SK-N-SH (cell line): Measurements from ENCODE around the gene IRAK3. TPM values are rescaled to one million over a fixed set of nuclear protein-coding genes. Genes with fewer than 3 reads are reported as not detected.

Experiments used
- CTCF ChIA-PET: fragments of 300-600, 350-600 bp; formaldehyde crosslinking; extraction: SDS; loops from one replicate; lab custom pipeline; 2021; lab: Yijun Ruan, JAX
- POLR2A ChIA-PET: fragments of 350-600 bp; sonication (Branson Sonifier 250); formaldehyde crosslinking; extraction: SDS; loops from one replicate; lab custom pipeline; 2020; ENCODE audit warnings: antibody characterized with exemption, inconsistent platforms; lab: Yijun Ruan, JAX
- DNase-seq: peaks from one replicate; pipeline ENCODE4 v3.0.0; 2012
- H2AFZ ChIP-seq: fragments of 200-600 bp; sonication (generic); 2 replicates; pipeline ENCODE4 v1.8.1; 2016; ENCODE audit warnings: antibody characterized with exemption, mild to moderate bottlenecking, low read depth
- H3F3A ChIP-seq: fragments of 200-600 bp; sonication (generic); replicated peaks from 2 replicates; pipeline ENCODE3; 2016; ENCODE audit warnings: antibody characterized with exemption, mild to moderate bottlenecking; ENCODE audit not compliant: insufficient read depth
- H3K27ac ChIP-seq, 2 experiments: fragments of 200-500 bp in 1 of 2; fragments of 200-600 bp in 1 of 2; sonication (Bioruptor generic) in 1 of 2; sonication (generic), shearing (Covaris generic) in 1 of 2; 2 replicates each; pipeline versions ENCODE4 v1.5.1 to v1.6.1; 2014 to 2016; ENCODE audit warnings: low read depth in 2 of 2, inconsistent platforms in 1 of 2, low read length in 1 of 2, mild to moderate bottlenecking in 1 of 2, mixed read lengths in 1 of 2
- H3K27me3 ChIP-seq: fragments of 200-600 bp; sonication (generic), shearing (Covaris generic); 2 replicates; pipeline ENCODE4 v1.6.1; 2016; ENCODE audit warnings: mixed run types; ENCODE audit not compliant: insufficient read depth
- H3K36me3 ChIP-seq, 2 experiments: fragments of 200-500 bp in 1 of 2; fragments of 200-600 bp in 1 of 2; sonication (Bioruptor generic) in 1 of 2; sonication (generic) in 1 of 2; replicated peaks in 1 of 2; 2 replicates each; pipeline versions ENCODE3 to v1.5.1; 2014 to 2016; ENCODE audit warnings: low read length in 1 of 2, mild to moderate bottlenecking in 1 of 2; ENCODE audit not compliant: insufficient read depth in 2 of 2, control insufficient read depth in 1 of 2
- H3K4me1 ChIP-seq, 2 experiments: fragments of 200-500 bp in 1 of 2; fragments of 200-600 bp in 1 of 2; sonication (Bioruptor generic) in 1 of 2; sonication (generic), shearing (Covaris generic) in 1 of 2; 2 replicates each; pipeline versions ENCODE4 v1.5.1 to v1.6.1; 2014 to 2016; ENCODE audit warnings: low read depth in 1 of 2, low read length in 1 of 2, mixed run types in 1 of 2; ENCODE audit not compliant: insufficient read depth in 2 of 2, control insufficient read depth in 1 of 2
- H3K4me2 ChIP-seq: fragments of 200-600 bp; sonication (generic), shearing (Covaris generic); 2 replicates; pipeline ENCODE4 v1.6.1; 2017; ENCODE audit warnings: mixed run types
- H3K4me3 ChIP-seq, 2 experiments: fragments of 200-500 bp in 1 of 2; fragments of 200-600 bp in 1 of 2; sonication (Bioruptor generic) in 1 of 2; sonication (generic), shearing (Covaris generic) in 1 of 2; 2 replicates each; pipeline versions ENCODE4 v1.5.1 to v1.8.1; 2014 to 2016; ENCODE audit warnings: low read depth in 2 of 2, inconsistent platforms in 1 of 2, low read length in 1 of 2, mild to moderate bottlenecking in 1 of 2, mixed read lengths in 1 of 2, moderate library complexity in 1 of 2
- H3K79me2 ChIP-seq: fragments of 200-600 bp; sonication (generic); 2 replicates; pipeline ENCODE4 v1.8.1; 2017; ENCODE audit warnings: mild to moderate bottlenecking; ENCODE audit not compliant: insufficient read depth
- H3K9ac ChIP-seq: fragments of 200-600 bp; sonication (generic); 2 replicates; pipeline ENCODE4 v1.6.1; 2017; ENCODE audit warnings: mixed run types
- H3K9me2 ChIP-seq: fragments of 200-600 bp; sonication (generic); 2 replicates; pipeline ENCODE4 v1.6.1; 2017; ENCODE audit warnings: mixed run types
- H3K9me3 ChIP-seq: fragments of 200-600 bp; sonication (generic); 2 replicates; pipeline ENCODE4 v1.6.1; 2017; ENCODE audit warnings: mixed run types, mild to moderate bottlenecking, moderate library complexity
- H4K20me1 ChIP-seq: fragments of 200-600 bp; sonication (generic); 2 replicates; pipeline ENCODE4 v1.6.1; 2017; ENCODE audit warnings: mild to moderate bottlenecking, mixed run types; ENCODE audit not compliant: insufficient read depth
- CHD2 ChIP-seq: fragments of 150-350 bp; IDR thresholded peaks from 2 replicates; pipeline ENCODE4 v1.6.1; 2018; ENCODE audit warnings: low read length; ENCODE audit not compliant: partially characterized antibody
- FOSL2 ChIP-seq: IDR thresholded peaks from 2 replicates; pipeline ENCODE4 v1.4.0; 2012; ENCODE audit warnings: low read depth, mild to moderate bottlenecking, moderate library complexity, borderline replicate concordance
- FOXM1 ChIP-seq: IDR thresholded peaks from 2 replicates; pipeline ENCODE4 v1.4.0; 2012; ENCODE audit warnings: low read depth, mild to moderate bottlenecking
- IRF3 ChIP-seq: fragments of 150-350 bp; IDR thresholded peaks from 2 replicates; pipeline ENCODE4 v1.6.1; 2016; ENCODE audit warnings: mild to moderate bottlenecking, low read depth, low read length
- JUND ChIP-seq: IDR thresholded peaks from 2 replicates; pipeline ENCODE4 v1.4.0; 2012
- MAX ChIP-seq: IDR thresholded peaks from 2 replicates; pipeline ENCODE4 v1.4.0; 2012; ENCODE audit warnings: low read depth
- NFIC ChIP-seq: IDR thresholded peaks from 2 replicates; pipeline ENCODE4 v1.4.0; 2012; ENCODE audit warnings: borderline replicate concordance
- PBX3 ChIP-seq: IDR thresholded peaks from 2 replicates; pipeline ENCODE4; 2012
- POLR2AphosphoS5 ChIP-seq: IDR thresholded peaks from 2 replicates; pipeline ENCODE4 v1.6.1; 2012; ENCODE audit warnings: low read depth, low read length
- RAD21 ChIP-seq: IDR thresholded peaks from 2 replicates; pipeline ENCODE4 v1.6.1; 2012; ENCODE audit warnings: mild to moderate bottlenecking, low read length
- RCOR1 ChIP-seq: fragments of 150-350 bp; IDR thresholded peaks from 2 replicates; pipeline ENCODE4 v1.6.1; 2017; ENCODE audit warnings: antibody characterized with exemption, low read length
- RFX5 ChIP-seq: IDR thresholded peaks from 2 replicates; pipeline ENCODE4 v1.6.1; 2012; ENCODE audit warnings: mild to moderate bottlenecking, improper control_type of control experiment, low read length
- RXRA ChIP-seq: IDR thresholded peaks from 2 replicates; pipeline ENCODE4 v1.4.0; 2012; ENCODE audit warnings: low read depth, mild to moderate bottlenecking, borderline replicate concordance
- SMC3 ChIP-seq: IDR thresholded peaks from 2 replicates; pipeline ENCODE4 v1.6.1; 2012; ENCODE audit warnings: low read depth, low read length, improper control_type of control experiment
- TAF1 ChIP-seq: IDR thresholded peaks from 2 replicates; pipeline ENCODE4 v1.6.1; 2012; ENCODE audit warnings: low read depth, mild to moderate bottlenecking, low read length, moderate library complexity, borderline replicate concordance
- TEAD4 ChIP-seq: IDR thresholded peaks from 2 replicates; pipeline ENCODE4 v1.4.0; 2012; ENCODE audit warnings: mild to moderate bottlenecking, borderline replicate concordance; ENCODE audit not compliant: insufficient read depth
- USF1 ChIP-seq: IDR thresholded peaks from 2 replicates; pipeline ENCODE4 v1.4.0; 2012; ENCODE audit warnings: low read depth, borderline replicate concordance
- YY1 ChIP-seq: IDR thresholded peaks from 2 replicates; pipeline ENCODE4 v1.4.0; 2012; ENCODE audit warnings: low read depth, mild to moderate bottlenecking
- ZBTB33 ChIP-seq: IDR thresholded peaks from 2 replicates; pipeline ENCODE4 v1.4.0; 2012; ENCODE audit warnings: low read depth, borderline replicate concordance
- WGBS: methylation state at CpG from one replicate; pipeline ENCODE4 v1.1.6; 2017; ENCODE audit warnings: low lambda C conversion rate; 5-methylcytosine and 5-hydroxymethylcytosine counted together
- polyA plus RNA-seq, 3 experiments: library from polyadenylated mRNA; depleted of rRNA; stranded (reverse); fragments of >200 nt; gene quantifications; 2 replicates each; pipeline ENCODE4 v1.2.3, GENCODE V29; 2012

IRAK3 gene
- polyA plus RNA-seq, 1 of the 3 experiments (the other 2 are of a cell fraction): not detected

- Histone ChIP-seq H3K4me1 (no peaks in the 10 kb centered on the region; a peak in 1 of 4 replicates), H3K27ac (no peak overlapping the region), H3K27me3 (no peaks in the 10 kb centered on the region), H3K79me2 (no peaks in the 10 kb centered on the region), H4K20me1 (no peaks in the 10 kb centered on the region), H3K4me3 (no peak overlapping the region), H3K9ac (no peak overlapping the region), H3K36me3 (no peaks in the 10 kb centered on the region), H3K9me3 (no peaks in the 10 kb centered on the region), H3F3A (no peaks in the 10 kb centered on the region), H2AFZ (no peak overlapping the region), H3K9me2 (no peaks in the 10 kb centered on the region), H3K4me2 (no peak overlapping the region)
- ChIA-PET CTCF (interaction anchor here (2.1 kb wide), 2 partner anchors 9 to 25 kb away, joined by 6 to 9 read pairs; no protein-coding TSS in a partner anchor), POLR2A (no interaction called here)
- no peak for DNase-seq
- 95% methylated on average over 1 of the region's 1 CpG for WGBS
- TF ChIP-seq YY1: no peak
- TF ChIP-seq CHD2: no peak
- no peak for TF ChIP-seq TEAD4
- no peak for TF ChIP-seq RFX5
- no peak for TF ChIP-seq NFIC
- TF ChIP-seq RXRA: no peak
- no peak for TF ChIP-seq FOXM1
- no peak for TF ChIP-seq USF1
- no peak for TF ChIP-seq RCOR1
- no peak for TF ChIP-seq FOSL2
- no peak for TF ChIP-seq POLR2AphosphoS5
- TF ChIP-seq JUND: no peak
- TF ChIP-seq SMC3: no peak
These were observed 55.4 kb downstream of the IRAK3 start for GRCh38 chr12:66244446-66244845.

- POLR2A ChIA-PET: interaction anchor here (0.5 kb wide), 1 partner anchor 989 kb away, joined by 3 read pairs; no protein-coding TSS in a partner anchor
- no peak for DNase-seq
These were observed 58.7 kb downstream of the IRAK3 start for GRCh38 chr12:66247741-66248140.

More at GRCh38 chr12:66247741-66248140, 58.7 kb downstream of the IRAK3 start:
- no peak overlapping the region for H3K4me3 ChIP-seq
- no peak overlapping the region for H3K9ac ChIP-seq
- H3K9me3 ChIP-seq: no peaks in the 10 kb centered on the region
- TF ChIP-seq FOSL2 (no peak), RXRA (no peak), RAD21 (no peak), TAF1 (no peak), TEAD4 (no peak), RFX5 (no peak), IRF3 (no peak), JUND (no peak), ZBTB33 (no peak), PBX3 (no peak), FOXM1 (no peak), MAX (no peak), SMC3 (no peak)
- H3K4me1 ChIP-seq: no peaks in the 10 kb centered on the region
- H3F3A ChIP-seq: no peaks in the 10 kb centered on the region
- no peaks in the 10 kb centered on the region for H3K79me2 ChIP-seq
- H2AFZ ChIP-seq: no peak overlapping the region
- no peak overlapping the region for H3K27ac ChIP-seq
- no peaks in the 10 kb centered on the region for H3K9me2 ChIP-seq
- H3K36me3 ChIP-seq: no peaks in the 10 kb centered on the region
- H3K27me3 ChIP-seq: peaks cover 2% of the 10 kb centered on the region; the same call in 1 of the 2 replicates
- no peaks in the 10 kb centered on the region for H4K20me1 ChIP-seq
- H3K4me2 ChIP-seq: no peak overlapping the region
- CTCF ChIA-PET: interaction anchor here (1.2 to 1.4 kb wide), 4 partner anchors 9 to 22 kb away, joined by 3 to 4 read pairs (median 4); no protein-coding TSS in a partner anchor
